Stimulated activated naive B cell treated with anti-CD40 and anti-IgM and Interleukin-4, amounts not matched to agents 10 μg/mL and 1 μg/mL and 100 μg/mL, for 72 hours (primary cell): Measurements from ENCODE around the gene HACE1.
A peak's percentile ranks its signal among the peaks of the same experiment; 100 is the strongest.

Experiments
- ATAC-seq, 2 donors: fragments of 150-1000 bp; cut with Tn5 transposase; replicated peaks; 2 replicates each; pipeline ENCODE4 v1.10.0; 2021; ENCODE audit warnings: moderate library complexity in 1 of 2
- DNase-seq: peaks from one replicate; pipeline ENCODE4 v3.0.0; 2021
- H3K27ac Mint-ChIP-seq: one replicate; pipeline ENCODE4 v1.8.0; 2022; ENCODE audit warnings: mild to moderate bottlenecking, mixed read lengths
- H3K27me3 Mint-ChIP-seq, 2 donors: one replicate each; pipeline ENCODE4 v1.8.0; 2022; ENCODE audit warnings: mixed read lengths in 2 of 2
- H3K36me3 Mint-ChIP-seq, 2 donors: one replicate each; pipeline ENCODE4 v1.8.0; 2022; ENCODE audit warnings: mixed read lengths in 2 of 2, mild to moderate bottlenecking in 1 of 2
- H3K4me1 Mint-ChIP-seq, 2 donors: one replicate each; pipeline ENCODE4 v1.8.0; 2022; ENCODE audit warnings: mixed read lengths in 2 of 2, mild to moderate bottlenecking in 1 of 2
- H3K4me3 Mint-ChIP-seq, 2 donors: one replicate each; pipeline ENCODE4 v1.8.0; 2022; ENCODE audit warnings: mild to moderate bottlenecking in 2 of 2, mixed read lengths in 2 of 2, moderate library complexity in 1 of 2
- H3K9me3 Mint-ChIP-seq, 2 donors: one replicate each; pipeline ENCODE4 v1.8.0; 2022; ENCODE audit warnings: mixed read lengths in 2 of 2, mild to moderate bottlenecking in 1 of 2

Gene HACE1

GRCh38 chr6:104699593-104700329 lies 160.0 kb downstream of the HACE1 start:
- Mint-ChIP-seq H3K27me3 (no peaks in the 10 kb centered on the region), H3K9me3 (no peaks in the 10 kb centered on the region), H3K36me3 (no peaks in the 10 kb centered on the region), H3K4me3 (no peak overlapping the region), H3K27ac (no peak overlapping the region), H3K4me1 (peaks cover under 1 to 1% of the 10 kb centered on the region in 2 donors)
- ATAC-seq, result no peak
- DNase-seq, result no peak

DNA sequence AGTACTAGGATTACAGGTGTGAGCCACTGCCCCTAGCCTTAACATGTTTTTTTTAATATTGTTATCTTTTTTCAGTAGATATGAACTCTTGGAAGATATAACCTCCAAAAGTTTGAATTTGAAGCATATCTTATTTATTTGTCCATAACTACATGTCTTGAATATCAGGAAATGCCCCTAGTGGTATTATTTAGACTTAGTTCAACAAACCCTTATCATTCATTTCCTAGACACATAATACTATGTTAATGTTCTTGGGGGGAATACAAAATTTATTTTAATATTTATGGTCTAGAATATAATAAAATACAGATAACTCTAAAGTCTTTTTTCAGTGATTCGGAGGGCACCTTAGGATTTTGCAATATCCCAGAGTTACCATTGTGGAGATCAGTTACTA lies 160.7 kb downstream of the HACE1 start:
- H3K27me3 Mint-ChIP-seq, result no peaks in the 10 kb centered on the region
- DNase-seq (no peak), ATAC-seq (no peak)
- H3K27ac Mint-ChIP-seq, result no peak overlapping the region
- no peaks in the 10 kb centered on the region for H3K36me3 Mint-ChIP-seq
- H3K9me3 Mint-ChIP-seq, result no peaks in the 10 kb centered on the region
- no peak overlapping the region for H3K4me3 Mint-ChIP-seq
- H3K4me1 Mint-ChIP-seq, result peaks cover 0 to 1% of the 10 kb centered on the region in 2 donors

DNA sequence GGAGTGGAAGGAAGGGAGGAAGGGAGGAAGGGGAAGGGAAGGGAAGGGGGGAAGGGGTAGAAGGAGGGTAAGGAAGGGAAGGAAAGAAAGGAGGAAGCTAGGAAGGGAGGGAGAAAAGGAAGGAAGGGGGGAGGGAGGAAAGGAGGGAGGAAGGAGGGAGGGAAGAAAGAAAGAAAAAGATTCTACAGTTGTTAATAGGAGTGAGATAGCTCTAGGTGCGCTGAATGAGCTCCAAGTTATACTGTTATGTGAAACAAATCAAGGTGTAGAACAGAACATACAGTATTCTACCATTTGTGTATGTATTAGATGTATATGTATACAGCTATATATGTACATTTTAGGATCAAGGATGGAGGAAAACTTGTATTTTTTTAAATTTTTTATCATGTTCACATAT lies 167.7 kb downstream of the HACE1 start:
- no peak for ATAC-seq
- no peaks in the 10 kb centered on the region for H3K27me3 Mint-ChIP-seq

DNA sequence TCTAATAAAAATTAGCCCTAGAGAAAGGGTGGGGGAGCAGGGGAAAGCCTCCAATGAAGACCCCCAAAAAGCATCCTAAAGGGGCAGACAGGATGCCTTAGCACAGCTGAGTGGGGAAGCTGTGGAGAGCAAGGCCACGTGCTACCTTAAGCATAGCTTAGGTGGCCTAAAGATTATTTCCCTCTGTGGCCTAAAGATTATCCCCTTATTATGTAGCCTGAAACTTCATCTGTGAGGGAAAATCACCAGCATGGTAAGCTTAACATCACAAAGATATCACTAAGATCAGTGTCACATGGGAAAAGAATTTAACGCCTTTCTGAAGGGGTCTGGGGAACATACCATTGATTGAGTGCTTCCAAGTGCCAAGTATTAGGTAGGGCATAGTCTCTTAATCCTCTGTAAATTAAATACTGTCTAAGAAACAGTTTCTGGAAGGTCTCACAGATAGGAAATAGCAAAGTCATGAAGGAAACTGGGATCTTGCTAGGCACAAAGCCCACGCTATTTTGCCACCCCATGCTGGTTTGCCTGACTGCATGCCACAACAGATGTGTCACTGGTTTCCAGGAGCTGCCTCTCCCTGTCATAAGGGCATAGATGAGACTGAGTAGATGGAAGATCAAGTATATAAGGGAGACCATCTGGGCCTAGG lies 170.0 kb downstream of the HACE1 start:
- ATAC-seq (no peak), DNase-seq (no peak)
- Mint-ChIP-seq H3K36me3 (no peaks in the 10 kb centered on the region), H3K27ac (no peak overlapping the region), H3K27me3 (no peaks in the 10 kb centered on the region), H3K9me3 (peaks cover 0 to 3% of the 10 kb centered on the region in 2 donors), H3K4me3 (no peak overlapping the region), H3K4me1 (no peaks in the 10 kb centered on the region)

More for the DNA sequence above, 167.7 kb downstream of the HACE1 start:
- H3K4me1 Mint-ChIP-seq, result peaks cover 0 to 1% of the 10 kb centered on the region in 2 donors
- H3K4me3 Mint-ChIP-seq, result no peak overlapping the region
- H3K36me3 Mint-ChIP-seq, result no peaks in the 10 kb centered on the region
- H3K27ac Mint-ChIP-seq, result no peak overlapping the region
- no peak for DNase-seq
- H3K9me3 Mint-ChIP-seq, result peaks cover 0 to 3% of the 10 kb centered on the region in 2 donors

- Mint-ChIP-seq H3K27ac (no peak overlapping the region), H3K36me3 (no peaks in the 10 kb centered on the region), H3K27me3 (no peaks in the 10 kb centered on the region), H3K4me1 (no peaks in the 10 kb centered on the region), H3K4me3 (no peak overlapping the region), H3K9me3 (peaks cover 0 to 3% of the 10 kb centered on the region in 2 donors)
- ATAC-seq (no peak), DNase-seq (no peak)
These were observed 171.3 kb downstream of the HACE1 start for GRCh38 chr6:104688283-104688969.

- Mint-ChIP-seq H3K4me1 (peaks cover 0 to 2% of the 10 kb centered on the region in 2 donors), H3K36me3 (no peaks in the 10 kb centered on the region), H3K9me3 (peaks cover 0 to 5% of the 10 kb centered on the region in 2 donors), H3K27me3 (peaks cover 0 to 5% of the 10 kb centered on the region in 2 donors), H3K4me3 (no peak overlapping the region), H3K27ac (no peak overlapping the region)
- ATAC-seq (no peak), DNase-seq (no peak)
These were observed 173.1 kb downstream of the HACE1 start for GRCh38 chr6:104686550-104687175.

DNA sequence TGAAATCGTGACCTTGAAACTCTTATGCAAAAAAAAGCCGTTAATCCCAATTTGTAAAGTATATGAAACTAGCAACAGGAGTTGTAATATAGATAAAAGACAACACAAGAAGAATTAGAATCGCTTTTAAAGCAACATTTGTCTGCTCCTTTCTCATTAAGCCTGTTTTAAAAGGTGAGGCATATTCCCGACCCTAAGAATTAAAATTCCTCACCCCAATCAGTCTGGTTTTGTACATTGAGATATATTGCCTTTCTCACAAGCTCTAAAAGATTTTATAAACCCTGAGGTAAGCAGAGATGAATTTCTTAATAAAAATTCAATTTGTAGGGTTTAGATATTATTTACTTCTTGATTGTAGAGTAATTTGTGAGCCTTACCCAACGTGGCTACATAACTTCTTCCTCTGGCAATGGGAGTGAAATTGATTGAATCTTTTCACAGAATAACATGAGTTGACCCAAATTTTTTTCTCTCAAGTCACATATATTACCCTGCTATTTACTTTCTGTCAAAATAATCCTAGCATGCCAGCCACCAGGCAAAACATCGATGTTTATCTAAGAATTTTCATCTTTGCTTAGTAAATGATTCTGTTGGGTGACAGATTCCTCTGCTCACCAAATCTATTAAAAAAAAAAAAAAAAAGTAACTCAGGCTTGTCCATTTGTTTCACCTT lies 173.7 kb downstream of the HACE1 start:
- Mint-ChIP-seq H3K36me3 (no peaks in the 10 kb centered on the region), H3K27ac (no peak overlapping the region), H3K4me3 (no peak overlapping the region), H3K4me1 (peaks cover 0 to 2% of the 10 kb centered on the region in 2 donors), H3K27me3 (peaks cover 0 to 5% of the 10 kb centered on the region in 2 donors), H3K9me3 (peaks cover 0 to 5% of the 10 kb centered on the region in 2 donors)
- DNase-seq (no peak), ATAC-seq (no peak)

- no peaks in the 10 kb centered on the region for H3K36me3 Mint-ChIP-seq
- peaks cover 0 to 5% of the 10 kb centered on the region in 2 donors for H3K27me3 Mint-ChIP-seq
- no peak overlapping the region for H3K4me3 Mint-ChIP-seq
These were observed 174.8 kb downstream of the HACE1 start for GRCh38 chr6:104684911-104685415.

DNA sequence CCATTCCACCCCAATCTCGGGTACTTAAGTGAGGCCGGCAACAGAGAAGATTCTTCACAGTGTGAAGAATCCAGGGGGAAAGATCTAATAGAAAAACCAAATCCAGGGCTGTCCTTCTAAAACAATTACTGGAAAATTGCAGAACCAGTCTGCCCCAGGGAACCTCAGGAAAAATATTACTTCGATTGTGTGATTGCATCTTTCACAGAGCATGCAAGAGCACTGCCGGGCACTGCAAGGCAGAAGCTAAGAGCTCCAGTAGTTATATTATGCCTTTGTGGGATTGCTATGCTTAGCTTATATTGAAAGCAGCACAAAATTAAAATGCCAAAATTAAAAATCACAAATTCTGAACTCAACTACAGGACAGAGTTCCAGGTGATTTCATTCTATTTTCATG lies 175.9 kb downstream of the HACE1 start:
- ATAC-seq, result no peak
- Mint-ChIP-seq H3K4me1 (peaks cover 0 to 2% of the 10 kb centered on the region in 2 donors), H3K9me3 (peaks cover 1 to 4% of the 10 kb centered on the region in 2 donors), H3K27me3 (peaks cover 0 to 5% of the 10 kb centered on the region in 2 donors), H3K27ac (no peak overlapping the region), H3K4me3 (no peak overlapping the region), H3K36me3 (no peaks in the 10 kb centered on the region)
- DNase-seq, result no peak

More at GRCh38 chr6:104684911-104685415, 174.8 kb downstream of the HACE1 start:
- ATAC-seq (no peak), DNase-seq (no peak)
- H3K9me3 Mint-ChIP-seq, result peaks cover 0 to 2% of the 10 kb centered on the region in 2 donors
- H3K4me1 Mint-ChIP-seq, result peaks cover 0 to 2% of the 10 kb centered on the region in 2 donors
- no peak overlapping the region for H3K27ac Mint-ChIP-seq

DNA sequence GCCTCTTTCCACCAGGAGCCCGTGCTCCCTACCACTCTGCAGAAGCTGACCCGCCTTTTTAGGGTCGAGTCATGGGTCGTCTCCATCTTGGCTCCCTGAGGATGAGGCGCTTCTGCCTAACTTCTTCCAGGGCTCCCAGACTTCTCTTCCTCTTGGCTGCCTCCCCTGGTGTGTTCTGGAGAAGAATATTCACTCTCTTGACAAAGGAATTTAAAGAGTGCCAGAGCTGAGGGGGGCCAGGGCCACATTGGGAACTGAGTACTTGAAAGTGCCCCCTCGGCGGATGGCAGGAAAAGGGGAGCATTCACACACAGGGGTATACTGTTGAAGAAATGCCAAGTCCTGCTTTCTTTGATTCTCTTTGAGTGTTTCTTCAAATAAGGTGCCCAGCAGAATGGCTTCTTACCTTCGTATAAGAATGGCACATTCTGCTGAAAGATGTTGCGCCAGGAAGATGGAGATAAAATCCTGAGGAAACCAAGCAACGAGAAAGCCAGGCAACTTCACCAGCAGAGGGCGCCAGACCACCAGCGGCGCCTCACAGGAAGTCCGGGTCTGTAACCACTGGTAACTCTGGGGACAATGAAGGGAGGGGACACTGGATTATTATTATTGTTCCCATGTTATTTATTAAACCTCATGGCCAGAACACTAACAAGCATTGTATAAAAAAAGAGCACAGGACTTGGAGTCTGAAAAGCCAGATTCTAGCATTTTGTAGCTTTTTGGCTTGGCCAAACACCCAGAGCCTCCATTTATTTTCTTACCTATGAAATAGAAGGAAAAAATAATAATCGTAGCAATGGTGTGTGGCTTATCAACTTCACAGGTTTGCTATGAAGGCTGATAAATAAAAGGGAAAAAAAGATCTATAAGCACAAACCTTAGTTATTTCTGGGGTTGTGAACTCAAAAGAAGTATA lies 176.7 kb downstream of the HACE1 start:
- ATAC-seq (peak in 1 of 2 donors; percentile 60), DNase-seq (peak; percentile 14)
- Mint-ChIP-seq H3K4me3 (no peak overlapping the region), H3K9me3 (peaks cover 3 to 7% of the 10 kb centered on the region in 2 donors), H3K4me1 (peaks cover 0 to 2% of the 10 kb centered on the region in 2 donors), H3K27ac (no peak overlapping the region), H3K27me3 (peaks cover 0 to 5% of the 10 kb centered on the region in 2 donors), H3K36me3 (no peaks in the 10 kb centered on the region)

DNA sequence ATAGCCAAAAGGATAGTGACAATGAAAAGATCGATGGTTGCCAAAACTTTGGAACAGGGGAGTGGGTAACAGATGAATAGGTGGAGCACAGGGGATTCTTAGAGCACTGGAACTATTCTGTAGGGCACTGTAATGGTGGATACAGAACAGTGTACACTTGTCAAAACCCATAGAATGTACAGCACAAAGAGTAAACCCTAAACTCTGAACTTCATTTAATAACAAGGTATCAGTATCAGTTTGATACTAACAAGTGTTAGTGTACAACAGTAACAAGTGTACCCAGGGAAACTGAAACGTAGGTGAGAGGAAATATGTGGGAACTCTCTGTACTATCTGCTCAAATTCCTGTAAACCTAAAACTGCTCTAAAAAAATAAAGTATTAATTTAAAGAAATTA lies 179.2 kb downstream of the HACE1 start:
- no peaks in the 10 kb centered on the region for H3K36me3 Mint-ChIP-seq
- H3K27ac Mint-ChIP-seq, result no peak overlapping the region
- H3K9me3 Mint-ChIP-seq, result peaks cover 4 to 15% of the 10 kb centered on the region in 2 donors
- H3K4me1 Mint-ChIP-seq, result peaks cover 0 to 2% of the 10 kb centered on the region in 2 donors
- peaks cover 0 to 5% of the 10 kb centered on the region in 2 donors for H3K27me3 Mint-ChIP-seq
- no peak for ATAC-seq
- DNase-seq, result no peak
- no peak overlapping the region for H3K4me3 Mint-ChIP-seq

- Mint-ChIP-seq H3K4me3 (no peak overlapping the region), H3K4me1 (peaks cover 0 to 2% of the 10 kb centered on the region in 2 donors), H3K9me3 (peaks cover 9 to 16% of the 10 kb centered on the region in 2 donors), H3K36me3 (peaks cover 3 to 4% of the 10 kb centered on the region in 2 donors), H3K27ac (no peak overlapping the region), H3K27me3 (peaks cover 0 to 5% of the 10 kb centered on the region in 2 donors)
- no peak for ATAC-seq
- DNase-seq, result no peak
These were observed 179.7 kb downstream of the HACE1 start for GRCh38 chr6:104679971-104680370.
